ENCODE measurements around the gene TARDBP.

DNA sequence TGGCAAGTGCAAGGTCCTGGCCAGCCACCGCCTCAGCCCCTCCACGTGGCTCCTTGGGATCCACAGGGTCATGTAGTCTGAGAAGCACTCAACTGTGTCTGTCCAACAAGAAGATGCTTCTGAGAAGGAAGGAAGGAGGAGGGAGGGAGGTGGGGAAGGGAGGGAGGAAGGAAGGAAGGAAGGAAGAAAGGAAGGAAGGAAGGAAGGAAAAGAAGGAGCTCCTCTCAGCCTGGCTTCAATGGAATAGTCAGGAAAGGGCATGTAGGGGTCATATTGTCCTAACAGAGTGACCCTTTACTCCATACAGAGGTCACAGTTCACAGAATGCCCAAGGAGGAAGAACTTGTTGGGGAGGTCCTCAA, 42.5 kb upstream of the TARDBP start:
- TF ChIP-seq POLR2A (IDR thresholded peaks at IDR 0.05; ENCODE audit: low read depth, low read length) = no peak
- no peak for TF ChIP-seq TAF1 (IDR thresholded peaks at IDR 0.05; ENCODE audit: low read depth, low read length)
- no peak for TF ChIP-seq SPI1 (IDR thresholded peaks at IDR 0.05; ENCODE audit: low read depth, low read length)
